GM18870 (cell line): ENCODE measurements around the gene IL7R.
"Not testable (repeated sequence)": the region's sequence is repeated elsewhere in the genome, so short reads cannot be mapped to it uniquely, and the experiment has no call there.

Source experiments
- ATAC-seq: cut with Tn5 transposase; IDR thresholded peaks from one replicate; pipeline ENCODE4 v1.9.1; 2021; ENCODE audit warnings: moderate library complexity; ENCODE audit not compliant: unreplicated experiment

The IL7R gene

GRCh38 chr5:35838370-35839042, 18.2 kb upstream of the IL7R start:
- no peak for ATAC-seq

GRCh38 chr5:35842856-35843255, 13.8 kb upstream of the IL7R start:
- no peak for ATAC-seq

- not testable (repeated sequence) for ATAC-seq
Observed at GRCh38 chr5:35845508-35845907, 11.2 kb upstream of the IL7R start.

- no peak for ATAC-seq
Observed at GRCh38 chr5:35847491-35847890, 9.2 kb upstream of the IL7R start.

GRCh38 chr5:35847961-35848360, 8.7 kb upstream of the IL7R start:
- ATAC-seq, result no peak

- no peak for ATAC-seq
Observed at GRCh38 chr5:35849860-35850259, 6.8 kb upstream of the IL7R start.

GRCh38 chr5:35850967-35851680, 5.6 kb upstream of the IL7R start:
- ATAC-seq, result no peak

- peak; percentile 43 for ATAC-seq
Observed at GRCh38 chr5:35852084-35852734, 4.5 kb upstream of the IL7R start.

- ATAC-seq, result no peak
Observed at GRCh38 chr5:35852773-35853172, 3.9 kb upstream of the IL7R start.

GRCh38 chr5:35853631-35854030, 3.1 kb upstream of the IL7R start:
- ATAC-seq, result no peak

GRCh38 chr5:35854248-35854647, 2.4 kb upstream of the IL7R start:
- no peak for ATAC-seq

GRCh38 chr5:35855187-35855586, 1.5 kb upstream of the IL7R start:
- no peak for ATAC-seq

GRCh38 chr5:35856186-35856764, 416 bp upstream of the IL7R start:
- ATAC-seq, result not testable (repeated sequence)

- no peak for ATAC-seq
Observed at GRCh38 chr5:35857606-35858205, 1.0 kb downstream of the IL7R start.

GRCh38 chr5:35859101-35859661, 2.5 kb downstream of the IL7R start:
- no peak for ATAC-seq

GRCh38 chr5:35860686-35861085, 4.0 kb downstream of the IL7R start:
- ATAC-seq, result no peak

GRCh38 chr5:35861718-35862117, 5.0 kb downstream of the IL7R start:
- ATAC-seq, result no peak

- ATAC-seq, result no peak
Observed at GRCh38 chr5:35862126-35862525, 5.4 kb downstream of the IL7R start.

- ATAC-seq, result no peak
Observed at GRCh38 chr5:35863159-35863558, 6.5 kb downstream of the IL7R start.

GRCh38 chr5:35867998-35868397, 11.3 kb downstream of the IL7R start:
- no peak for ATAC-seq

GRCh38 chr5:35869685-35870277, 13.1 kb downstream of the IL7R start:
- no peak for ATAC-seq
